Esophagus squamous epithelium (tissue), 5 donors: ENCODE measurements around the gene CXCL8. TPM values are rescaled to one million over a fixed set of nuclear protein-coding genes. Genes with fewer than 3 reads are reported as not detected.

Experiments used
- DNase-seq: peaks from one replicate; lab custom pipeline; 2025; lab: John Stamatoyannopoulos, UW
- H3K27ac ChIP-seq, 4 donors: fragments of 200-600 bp; sonication (generic); one replicate each; pipeline ENCODE4 v1.5.1; 2016 to 2019; ENCODE audit warnings: mild to moderate bottlenecking in 1 of 4
- H3K27me3 ChIP-seq, 4 donors: fragments of 200-600 bp; sonication (generic); 1 replicate in 3 of 4; 2 replicates in 1 of 4; pipeline versions ENCODE4 v1.5.1 to v1.6.0; 2017 to 2021; ENCODE audit warnings: antibody characterized with exemption in 1 of 4
- H3K36me3 ChIP-seq, 3 donors: fragments of 200-600 bp; sonication (generic); one replicate each; pipeline ENCODE4 v1.5.1; 2016 to 2019
- H3K4me1 ChIP-seq, 3 donors: fragments of 200-600 bp; sonication (generic); one replicate each; pipeline ENCODE4 v1.5.1; 2017 to 2019
- H3K4me3 ChIP-seq, 4 donors: fragments of 200-600 bp; sonication (generic); 1 replicate in 3 of 4; 2 replicates in 1 of 4; pipeline ENCODE4 v1.5.1; 2016 to 2019; ENCODE audit warnings: mild to moderate bottlenecking in 2 of 4, moderate library complexity in 1 of 4
- H3K9me3 ChIP-seq, 3 donors: fragments of 200-600 bp; sonication (generic); one replicate each; pipeline ENCODE4 v1.5.1; 2016 to 2019
- CTCF ChIP-seq, 6 experiments: fragments of 450-650 bp in 4 of 6; fragments of 200-600 bp in 2 of 6; sonication (generic) in 2 of 6; IDR thresholded peaks; one replicate each; pipeline ENCODE4 v1.5.1; 2016 to 2019; ENCODE audit warnings: antibody characterized with exemption in 6 of 6, mild to moderate bottlenecking in 4 of 6, moderate library complexity in 4 of 6
- POLR2A ChIP-seq, 4 donors: fragments of 450-650 bp; IDR thresholded peaks; one replicate each; pipeline ENCODE4 v1.6.1; 2017; ENCODE audit warnings: antibody characterized with exemption in 4 of 4, mild to moderate bottlenecking in 4 of 4, moderate library complexity in 3 of 4
- WGBS, 2 donors: methylation state at CpG; one replicate each; pipeline ENCODE4 v1.1.5; 2018; 5-methylcytosine and 5-hydroxymethylcytosine counted together
- intact Hi-C: fragments of 100-400 bp; cut with DNase I; formaldehyde crosslinking; loops from one replicate; pipeline ENCODE4 v1.15.0; 2022
- total RNA-seq, 4 donors: library from RNA; depleted of rRNA; stranded (reverse); fragments of >200 nt; gene quantifications; one replicate each; pipeline ENCODE4 v1.1.0, GENCODE V29; 2016
- donor health status: DM: yes; HTN: yes; CAD: no.

Gene CXCL8
- total RNA-seq, 4 donors from 2014 or later = 0.76 to 90.2 (median 2.4) TPM; not detected in 1

- Histone ChIP-seq H3K9me3 (no peaks in the 10 kb centered on the region), H3K27me3 (no peaks in the 10 kb centered on the region), H3K4me1 (no peaks in the 10 kb centered on the region), H3K27ac (no peak overlapping the region), H3K4me3 (no peak overlapping the region), H3K36me3 (no peaks in the 10 kb centered on the region)
- DNase-seq = no peak
- TF ChIP-seq POLR2A (IDR thresholded peaks at IDR 0.05) (no peak), CTCF (IDR thresholded peaks at IDR 0.05) (no peak)
- intact Hi-C loops = no loop called here
- 60 to 61% methylated on average over 2 of the region's 2 CpGs for WGBS, 2 donors
Observed at GRCh38 chr4:73759357-73759756, 19.0 kb downstream of the CXCL8 start.

GRCh38 chr4:73761856-73762255, 21.5 kb downstream of the CXCL8 start:
- WGBS, 2 donors = 76 to 83% methylated on average over 1 of the region's 1 CpG
- no peaks in the 10 kb centered on the region for H3K9me3 ChIP-seq
- no peaks in the 10 kb centered on the region for H3K4me1 ChIP-seq
- no peaks in the 10 kb centered on the region for H3K27me3 ChIP-seq
- no peaks in the 10 kb centered on the region for H3K36me3 ChIP-seq
- H3K4me3 ChIP-seq = no peak overlapping the region
- no peak overlapping the region for H3K27ac ChIP-seq
- intact Hi-C loops = no loop called here
- TF ChIP-seq POLR2A (IDR thresholded peaks at IDR 0.05) = no peak
- TF ChIP-seq CTCF (IDR thresholded peaks at IDR 0.05) = no peak
- DNase-seq = no peak

- no peaks in the 10 kb centered on the region for H3K4me1 ChIP-seq
- TF ChIP-seq POLR2A (IDR thresholded peaks at IDR 0.05) (no peak), CTCF (IDR thresholded peaks at IDR 0.05) (no peak)
- no peak overlapping the region for H3K27ac ChIP-seq
- intact Hi-C loops = no loop called here
- no peak for DNase-seq
- H3K4me3 ChIP-seq = no peak overlapping the region
- no peaks in the 10 kb centered on the region for H3K27me3 ChIP-seq
- H3K36me3 ChIP-seq = no peaks in the 10 kb centered on the region
- WGBS, 2 donors = 62 to 68% methylated on average over 7 of the region's 7 CpGs
- no peaks in the 10 kb centered on the region for H3K9me3 ChIP-seq
Observed at GRCh38 chr4:73762409-73762808, 22.0 kb downstream of the CXCL8 start.

- H3K36me3 ChIP-seq = no peaks in the 10 kb centered on the region
- no peaks in the 10 kb centered on the region for H3K27me3 ChIP-seq
- 88 to 91% methylated on average over 2 to 6 of the region's 6 CpGs for WGBS, 2 donors
- H3K27ac ChIP-seq = no peak overlapping the region
- no peaks in the 10 kb centered on the region for H3K9me3 ChIP-seq
- no peak overlapping the region for H3K4me3 ChIP-seq
- no peaks in the 10 kb centered on the region for H3K4me1 ChIP-seq
- DNase-seq = no peak
- intact Hi-C loops = no loop called here
- TF ChIP-seq POLR2A (IDR thresholded peaks at IDR 0.05) = no peak
- no peak for TF ChIP-seq CTCF (IDR thresholded peaks at IDR 0.05)
Observed at GRCh38 chr4:73763877-73764276, 23.5 kb downstream of the CXCL8 start.

GRCh38 chr4:73764513-73764912, 24.1 kb downstream of the CXCL8 start:
- H3K4me3 ChIP-seq = no peak overlapping the region
- no peak for TF ChIP-seq CTCF (IDR thresholded peaks at IDR 0.05)
- no peaks in the 10 kb centered on the region for H3K27me3 ChIP-seq
- no peak for DNase-seq
- no peak overlapping the region for H3K27ac ChIP-seq
- 51 to 77% methylated on average over 4 of the region's 4 CpGs for WGBS, 2 donors
- H3K4me1 ChIP-seq = no peaks in the 10 kb centered on the region
- H3K36me3 ChIP-seq = no peaks in the 10 kb centered on the region
- no peaks in the 10 kb centered on the region for H3K9me3 ChIP-seq
- intact Hi-C loops = no loop called here
